DOHH2 (cell line): ENCODE results near the gene EBP.

Experiments used
- H3F3A ChIP-seq: fragments of 200-600 bp; sonication (generic), shearing (Covaris generic); 2 replicates; pipeline ENCODE4 v1.6.0; 2016; ENCODE audit warnings: antibody characterized with exemption, mild to moderate bottlenecking; ENCODE audit not compliant: control insufficient read depth, insufficient read depth
- H3K27ac ChIP-seq: fragments of 200-600 bp; sonication (generic); 2 replicates; pipeline ENCODE4 v1.5.1; 2014; ENCODE audit warnings: low read depth, mild to moderate bottlenecking, low read length, moderate library complexity
- H3K27me3 ChIP-seq: fragments of 200-600 bp; sonication (generic); 2 replicates; pipeline ENCODE4 v1.6.1; 2014; ENCODE audit warnings: mild to moderate bottlenecking, low read length, mixed read lengths; ENCODE audit not compliant: control insufficient read depth
- H3K36me3 ChIP-seq: fragments of 200-600 bp; sonication (generic); 2 replicates; pipeline ENCODE4 v1.6.1; 2014; ENCODE audit warnings: mild to moderate bottlenecking, low read length, moderate library complexity, mixed read lengths; ENCODE audit not compliant: control insufficient read depth
- H3K4me1 ChIP-seq: fragments of 200-600 bp; sonication (generic); 2 replicates; pipeline ENCODE4 v1.6.1; 2014; ENCODE audit warnings: mild to moderate bottlenecking, low read length, mixed read lengths; ENCODE audit not compliant: control insufficient read depth
- H3K4me2 ChIP-seq: fragments of 200-600 bp; sonication (generic); 2 replicates; pipeline ENCODE4 v1.6.0; 2014; ENCODE audit warnings: mild to moderate bottlenecking, low read length, moderate library complexity
- H3K4me3 ChIP-seq: fragments of 200-600 bp; sonication (generic); 2 replicates; pipeline ENCODE4 v1.5.1; 2014; ENCODE audit warnings: mild to moderate bottlenecking, low read length, mixed read lengths
- H3K79me2 ChIP-seq: fragments of 200-600 bp; sonication (generic); 2 replicates; pipeline ENCODE4 v1.6.1; 2014; ENCODE audit warnings: mild to moderate bottlenecking, low read length, mixed read lengths; ENCODE audit not compliant: control insufficient read depth
- H3K9me2 ChIP-seq: fragments of 200-600 bp; sonication (generic); replicated peaks from 2 replicates; pipeline ENCODE4 v1.6.1; 2014; ENCODE audit warnings: mild to moderate bottlenecking, low read length, mixed read lengths; ENCODE audit not compliant: control insufficient read depth
- H3K9me3 ChIP-seq: fragments of 200-600 bp; sonication (generic); 2 replicates; pipeline ENCODE4 v1.6.1; 2014; ENCODE audit warnings: antibody characterized with exemption, low read length, mixed read lengths; ENCODE audit not compliant: control insufficient read depth, insufficient read depth
- H4K20me1 ChIP-seq: fragments of 200-600 bp; sonication (generic); 2 replicates; pipeline ENCODE4 v1.6.0; 2014; ENCODE audit warnings: low read depth, mild to moderate bottlenecking, antibody characterized with exemption, low read length, moderate library complexity; ENCODE audit not compliant: control insufficient read depth, insufficient read depth
- CTCF ChIP-seq: fragments of 200-600 bp; sonication (generic); IDR thresholded peaks from one replicate; pipeline ENCODE4 v1.5.1; 2014; ENCODE audit warnings: antibody characterized with exemption, mild to moderate bottlenecking, low read depth, low read length; ENCODE audit not compliant: poor library complexity, severe bottlenecking
- EZH2phosphoT487 ChIP-seq: fragments of 200-600 bp; sonication (generic); IDR thresholded peaks from 2 replicates; pipeline ENCODE4 v1.6.1; 2017; ENCODE audit warnings: borderline replicate concordance, mild to moderate bottlenecking, antibody characterized with exemption, low read length, moderate library complexity, mixed read lengths

Gene EBP

GRCh38 chrX:48573690-48574269, 52.2 kb downstream of the EBP start:
- no peaks in the 10 kb centered on the region for H3K9me3 ChIP-seq
- H3K4me1 ChIP-seq = peaks cover 38% of the 10 kb centered on the region
- no peak for TF ChIP-seq CTCF
- TF ChIP-seq EZH2phosphoT487 = no peak
- peaks cover 41% of the 10 kb centered on the region for H3K36me3 ChIP-seq
- peaks cover 11% of the 10 kb centered on the region; the same call in 1 of the 2 replicates for H4K20me1 ChIP-seq
- peak overlapping the region; percentile 93 for H3K4me3 ChIP-seq
- peaks cover 25% of the 10 kb centered on the region for H3K79me2 ChIP-seq
- peak overlapping the region; percentile 92 for H3K4me2 ChIP-seq
- H3K27ac ChIP-seq = peak overlapping the region; percentile 33
- H3K9me2 ChIP-seq = no peaks in the 10 kb centered on the region
- no peaks in the 10 kb centered on the region for H3K27me3 ChIP-seq
- H3F3A ChIP-seq = peaks cover 38% of the 10 kb centered on the region

- Histone ChIP-seq H3K27me3 (no peaks in the 10 kb centered on the region), H4K20me1 (peaks cover 11% of the 10 kb centered on the region; the same call in 1 of the 2 replicates), H3K4me2 (peak within 1 kb of the TSS; percentile 92), H3K27ac (peak within 1 kb of the TSS; percentile 83), H3K4me1 (peaks cover 38% of the 10 kb centered on the region), H3K4me3 (peak within 1 kb of the TSS; percentile 93), H3K79me2 (peaks cover 25% of the 10 kb centered on the region), H3K9me2 (no peaks in the 10 kb centered on the region), H3F3A (peaks cover 45% of the 10 kb centered on the region), H3K36me3 (peaks cover 49% of the 10 kb centered on the region), H3K9me3 (no peaks in the 10 kb centered on the region)
- TF ChIP-seq CTCF (peak; percentile 25), EZH2phosphoT487 (no peak)
Observed at GRCh38 chrX:48574270-48575266, 53.0 kb downstream of the EBP start, which contains the start of gene RBM3. RBM3 (plus strand) TSS chrX:48574484; CDS start chrX:48575181, 697 bp downstream.

GRCh38 chrX:48575642-48576041, 54.0 kb downstream of the EBP start:
- Histone ChIP-seq H3K4me3 (peak overlapping the region; percentile 93), H3K9me2 (no peaks in the 10 kb centered on the region), H3K27ac (no peak overlapping the region), H4K20me1 (peaks cover 11% of the 10 kb centered on the region; the same call in 1 of the 2 replicates), H3K36me3 (peaks cover 49% of the 10 kb centered on the region), H3K27me3 (no peaks in the 10 kb centered on the region), H3K9me3 (no peaks in the 10 kb centered on the region), H3K4me2 (peak overlapping the region; percentile 92), H3F3A (peaks cover 50% of the 10 kb centered on the region), H3K4me1 (peaks cover 32% of the 10 kb centered on the region), H3K79me2 (peaks cover 25% of the 10 kb centered on the region)
- TF ChIP-seq EZH2phosphoT487 = no peak
- TF ChIP-seq CTCF = no peak
